GM21528 (cell line): Measurements from ENCODE around the gene SEMA4D.
A peak's percentile ranks its signal among the peaks of the same experiment; 100 is the strongest.

Source experiments
- ATAC-seq: cut with Tn5 transposase; IDR thresholded peaks from one replicate; pipeline ENCODE4 v1.9.1; 2021; ENCODE audit warnings: mild to moderate bottlenecking, moderate library complexity; ENCODE audit not compliant: unreplicated experiment, low FRiP score

SEMA4D gene

GRCh38 chr9:89470224-89470839, 27.6 kb downstream of the SEMA4D start:
- ATAC-seq: no peak

GRCh38 chr9:89469003-89469402, 28.9 kb downstream of the SEMA4D start:
- no peak for ATAC-seq

GRCh38 chr9:89468281-89468960, 29.5 kb downstream of the SEMA4D start:
- ATAC-seq: no peak

- ATAC-seq: peak; percentile 6
These were observed 30.7 kb downstream of the SEMA4D start for GRCh38 chr9:89467278-89467625.

- peak; percentile 53 for ATAC-seq
These were observed 31.2 kb downstream of the SEMA4D start for GRCh38 chr9:89466451-89467277.

- no peak for ATAC-seq
These were observed 32.1 kb downstream of the SEMA4D start for GRCh38 chr9:89465726-89466308.

- no peak for ATAC-seq
These were observed 32.9 kb downstream of the SEMA4D start for GRCh38 chr9:89465001-89465451.

- peak; percentile 36 for ATAC-seq
These were observed 33.5 kb downstream of the SEMA4D start for GRCh38 chr9:89464300-89464901.

GRCh38 chr9:89462817-89463683, 34.9 kb downstream of the SEMA4D start:
- ATAC-seq: no peak

- ATAC-seq: no peak
These were observed 35.7 kb downstream of the SEMA4D start for GRCh38 chr9:89462199-89462598.

GRCh38 chr9:89461265-89461664, 36.6 kb downstream of the SEMA4D start:
- no peak for ATAC-seq

GRCh38 chr9:89460551-89460950, 37.4 kb downstream of the SEMA4D start:
- no peak for ATAC-seq

GRCh38 chr9:89458768-89459496, 39.0 kb downstream of the SEMA4D start:
- ATAC-seq: no peak

- no peak for ATAC-seq
These were observed 40.5 kb downstream of the SEMA4D start for GRCh38 chr9:89457376-89457855.

- ATAC-seq: no peak
These were observed 42.5 kb downstream of the SEMA4D start for GRCh38 chr9:89455356-89455824.

- ATAC-seq: no peak
These were observed 43.2 kb downstream of the SEMA4D start for GRCh38 chr9:89454498-89455355.

GRCh38 chr9:89453452-89453851, 44.5 kb downstream of the SEMA4D start:
- no peak for ATAC-seq

- ATAC-seq: no peak
These were observed 45.4 kb downstream of the SEMA4D start for GRCh38 chr9:89452561-89452960.
